HepG2 (cell line): ENCODE results near the gene SRC. TPM values are rescaled to one million over a fixed set of nuclear protein-coding genes. Genes with fewer than 3 reads are reported as not detected.

Experiments used
- AGO2 ChIP-seq: fragments of 200-400 bp; formaldehyde crosslinking; optimal IDR thresholded peaks from 2 replicates; pipeline ENCODE3; 2017; ENCODE audit warnings: mild to moderate bottlenecking, low read depth, low read length, moderate library complexity
- CREBL2 ChIP-seq: sonication (generic); formaldehyde crosslinking; IDR thresholded peaks from 2 replicates; pipeline ENCODE4 v1.8.1; 2023; ENCODE audit warnings: missing genetic modification reagents, mild to moderate bottlenecking, borderline replicate concordance
- DPF2 ChIP-seq: sonication (generic); formaldehyde crosslinking; IDR thresholded peaks from 2 replicates; pipeline ENCODE4 v1.4.0; 2020; ENCODE audit warnings: mild to moderate bottlenecking, low read depth, missing genetic modification reagents, borderline replicate concordance
- EED ChIP-seq: sonication (generic); formaldehyde crosslinking; IDR thresholded peaks from 2 replicates; pipeline ENCODE4 v1.5.0; 2020; ENCODE audit warnings: mild to moderate bottlenecking, missing genetic modification reagents
- FOXP4 ChIP-seq: sonication (generic); formaldehyde crosslinking; IDR thresholded peaks from 2 replicates; pipeline ENCODE4 v1.4.0; 2020; ENCODE audit warnings: missing genetic modification reagents
- ZNF713 ChIP-seq: sonication (generic); formaldehyde crosslinking; IDR thresholded peaks from 2 replicates; pipeline ENCODE4 v1.4.0; 2020; ENCODE audit warnings: mild to moderate bottlenecking, missing genetic modification reagents
- ZNF772 ChIP-seq: sonication (generic); formaldehyde crosslinking; IDR thresholded peaks from 2 replicates; pipeline ENCODE4 v1.5.0; 2020; ENCODE audit warnings: mild to moderate bottlenecking, missing genetic modification reagents
- polyA plus RNA-seq, 8 experiments: library from polyadenylated mRNA; depleted of rRNA in 3 of 8; stranded (reverse) in 7 of 8; unstranded in 1 of 8; fragments of >200 nt; fragmentation: Illumina TruSeq in 4 of 8; extraction: Trizol in 4 of 8; gene quantifications; 2 replicates each; pipeline versions ENCODE4 v1.2.1 to v1.2.3, GENCODE V29; 2011 to 2016; ENCODE audit warnings: low read depth in 4 of 8, missing spikeins in 1 of 8, mixed read lengths in 1 of 8; ENCODE audit not compliant: insufficient read depth in 1 of 8
- total RNA-seq, 5 experiments: library from RNA; depleted of rRNA; stranded (reverse); fragments of >200 nt; fragmentation: Illumina TruSeq; extraction: Trizol; gene quantifications; 2 replicates each; pipeline ENCODE4 v1.2.3, GENCODE V29; 2016; ENCODE audit warnings: low read depth in 1 of 5

The SRC gene
- total and polyA plus RNA-seq, 2 of the 13 experiments (the other 11 are each of a cell fraction or from before 2014, with no cell fraction given) = 54.7 to 192 TPM

- TF ChIP-seq ZNF713 (CRISPR knock-in tag) (0 out of 2 replicates have a peak, but pooled peaks have one; percentile 2), CREBL2 (0 out of 2 replicates have a peak, but pooled peaks have one; percentile 4), EED (peak; percentile 67; the same call in 1 of the 2 replicates), AGO2 (peak; percentile 77), DPF2 (CRISPR knock-in tag) (peak; percentile 8; the same call in 1 of the 2 replicates), FOXP4 (CRISPR knock-in tag) (no peak), ZNF772 (CRISPR knock-in tag) (0 out of 2 replicates have a peak, but pooled peaks have one; percentile 4)
- TF ChIP-seq, all 625 proteins: peak for 29
Measured at GRCh38 chr20:37397954-37398749, 52.2 kb downstream of the SRC start (continued).
